GM12873 (cell line): ENCODE data around the gene TOR1B.

Experiments used
- TF ChIP-seq, protein P1 (sequence below): IDR thresholded peaks from 2 replicates; pipeline ENCODE4 v1.5.1; 2012; ENCODE audit warnings: low read depth, mild to moderate bottlenecking, moderate library complexity, low read length, control low read depth; ENCODE audit not compliant: insufficient read depth; ENCODE audit errors: missing control alignments

The TOR1B gene

GRCh38 chr9:129801504-129801903 is 1.5 kb upstream of the TOR1B start:
- TF ChIP-seq, protein P1, sequence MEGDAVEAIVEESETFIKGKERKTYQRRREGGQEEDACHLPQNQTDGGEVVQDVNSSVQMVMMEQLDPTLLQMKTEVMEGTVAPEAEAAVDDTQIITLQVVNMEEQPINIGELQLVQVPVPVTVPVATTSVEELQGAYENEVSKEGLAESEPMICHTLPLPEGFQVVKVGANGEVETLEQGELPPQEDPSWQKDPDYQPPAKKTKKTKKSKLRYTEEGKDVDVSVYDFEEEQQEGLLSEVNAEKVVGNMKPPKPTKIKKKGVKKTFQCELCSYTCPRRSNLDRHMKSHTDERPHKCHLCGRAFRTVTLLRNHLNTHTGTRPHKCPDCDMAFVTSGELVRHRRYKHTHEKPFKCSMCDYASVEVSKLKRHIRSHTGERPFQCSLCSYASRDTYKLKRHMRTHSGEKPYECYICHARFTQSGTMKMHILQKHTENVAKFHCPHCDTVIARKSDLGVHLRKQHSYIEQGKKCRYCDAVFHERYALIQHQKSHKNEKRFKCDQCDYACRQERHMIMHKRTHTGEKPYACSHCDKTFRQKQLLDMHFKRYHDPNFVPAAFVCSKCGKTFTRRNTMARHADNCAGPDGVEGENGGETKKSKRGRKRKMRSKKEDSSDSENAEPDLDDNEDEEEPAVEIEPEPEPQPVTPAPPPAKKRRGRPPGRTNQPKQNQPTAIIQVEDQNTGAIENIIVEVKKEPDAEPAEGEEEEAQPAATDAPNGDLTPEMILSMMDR = no peak

DNA sequence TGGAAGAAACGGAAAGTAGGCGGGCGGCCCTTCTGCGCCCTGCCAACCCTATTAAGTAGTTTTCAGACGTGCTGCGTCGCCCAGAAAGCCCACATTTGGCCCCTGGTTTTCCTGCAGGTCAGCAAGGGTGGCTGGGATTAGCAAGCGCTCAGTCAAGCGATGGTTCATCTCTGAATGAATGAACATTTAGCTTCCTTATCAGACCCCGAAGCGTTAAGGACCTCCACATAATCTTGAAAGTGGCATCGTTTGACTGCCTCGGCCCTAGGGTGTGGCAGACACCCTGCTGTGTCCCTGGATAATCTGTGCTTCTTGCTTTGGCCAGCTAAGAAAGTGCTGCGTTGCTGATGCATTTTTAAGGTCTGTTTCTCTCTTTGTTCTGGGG is 684 bp downstream of the TOR1B start:
- TF ChIP-seq, protein P1 = no peak

- TF ChIP-seq, protein P1 = no peak
Measured at GRCh38 chr9:129806061-129806460, 3.1 kb downstream of the TOR1B start.

- TF ChIP-seq, protein P1 = no peak
Measured at GRCh38 chr9:129809346-129809745, 6.4 kb downstream of the TOR1B start.

DNA sequence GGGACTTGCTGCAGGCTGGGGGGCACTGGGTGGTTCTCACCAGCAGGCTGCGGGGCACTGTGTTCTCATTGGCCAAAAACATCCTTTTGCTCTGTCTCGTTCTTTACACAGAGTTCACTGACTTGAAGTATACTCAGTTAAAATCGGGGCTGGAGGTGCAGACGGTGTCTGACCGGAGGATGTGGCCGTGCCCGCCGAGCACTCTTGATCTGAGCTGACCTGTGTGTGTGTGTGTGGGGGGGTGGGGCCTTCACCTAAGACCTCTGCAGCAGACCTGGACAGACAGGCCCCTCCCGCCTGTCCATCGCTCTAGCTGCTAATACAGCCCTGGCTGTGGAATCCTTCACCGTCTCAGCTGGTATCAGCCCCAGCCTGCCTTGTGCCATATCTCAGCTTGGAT is 7.1 kb downstream of the TOR1B start:
- TF ChIP-seq, protein P1 = no peak

GRCh38 chr9:129810788-129811187 is 7.8 kb downstream of the TOR1B start:
- TF ChIP-seq, protein P1 = no peak

DNA sequence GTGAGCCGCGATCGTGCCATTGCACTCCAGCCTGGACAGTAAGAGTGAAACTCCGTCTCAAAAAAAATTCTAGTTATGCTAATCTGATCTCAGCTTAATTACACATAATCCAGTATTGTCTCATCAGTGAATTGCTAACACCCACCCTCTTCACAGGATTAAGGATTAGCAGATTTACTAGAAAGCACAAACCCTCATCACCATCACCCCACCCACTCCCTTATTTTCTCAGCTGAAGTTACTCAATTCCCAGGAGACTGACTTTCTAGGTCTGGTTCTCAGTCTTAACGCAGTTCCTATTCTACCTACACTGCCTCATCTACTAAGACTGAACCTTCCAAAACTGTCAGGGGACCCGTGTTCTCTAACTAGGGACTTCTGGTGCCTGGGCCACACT is 9.0 kb downstream of the TOR1B start:
- TF ChIP-seq, protein P1 = no peak
